IMR-90 (cell line): ENCODE data around the gene ZG16B. TPM values are rescaled to one million over a fixed set of nuclear protein-coding genes. Genes with fewer than 3 reads are reported as not detected.

ENCODE experiments used
- ATAC-seq: fragments of 200-7000 bp; cut with Tn5 transposase; 2 replicates; pipeline ENCODE4 v1.9.1; 2020; ENCODE audit warnings: low read depth, mild to moderate bottlenecking, moderate library complexity
- BruUV-seq: library from RNA; stranded (reverse); fragments of 400-500 nt; replicated peaks from 2 replicates; lab custom pipeline; 2021; lab: Mats Ljungman, UMichigan
- CTCF ChIA-PET: fragments of 300-600 bp; formaldehyde crosslinking; extraction: SDS; loops from one replicate; lab custom pipeline; 2021; ENCODE audit warnings: antibody characterized with exemption; lab: Yijun Ruan, JAX
- POLR2A ChIA-PET: fragments of 300-600 bp; sonication (Branson Sonifier 250); formaldehyde crosslinking; loops from one replicate; lab custom pipeline; 2022; ENCODE audit warnings: antibody characterized with exemption; ENCODE audit not compliant: unreplicated experiment; lab: Charles Lee
- DNase-seq: peaks from one replicate; pipeline ENCODE4 v3.0.0; 2013
- H2AFZ ChIP-seq: replicated peaks from 2 replicates; pipeline ENCODE3; 2013; ENCODE audit warnings: low read length, mild to moderate bottlenecking; ENCODE audit not compliant: poor library complexity
- H2AK5ac ChIP-seq: 2 replicates; pipeline ENCODE4 v1.6.1; 2013; ENCODE audit warnings: low read depth, low read length, inconsistent platforms
- H2AK9ac ChIP-seq: replicated peaks from 2 replicates; pipeline ENCODE3; 2013; ENCODE audit warnings: mild to moderate bottlenecking, low read depth, low read length, moderate library complexity; ENCODE audit not compliant: poor library complexity
- H2BK120ac ChIP-seq: 2 replicates; pipeline ENCODE4 v1.6.1; 2013; ENCODE audit warnings: low read depth, low read length, inconsistent platforms
- H2BK15ac ChIP-seq: 3 replicates; pipeline ENCODE4 v1.6.1; 2013; ENCODE audit warnings: low read depth, low read length, inconsistent platforms
- H2BK20ac ChIP-seq: 2 replicates; pipeline ENCODE4 v1.6.1; 2013; ENCODE audit warnings: low read depth, mild to moderate bottlenecking, inconsistent platforms, low read length, moderate library complexity
- H2BK5ac ChIP-seq: 2 replicates; pipeline ENCODE4 v1.6.1; 2013; ENCODE audit warnings: mild to moderate bottlenecking, low read depth, low read length, inconsistent platforms; ENCODE audit not compliant: poor library complexity, severe bottlenecking
- H3K14ac ChIP-seq: replicated peaks from 2 replicates; pipeline ENCODE4 v1.6.1; 2013; ENCODE audit warnings: low read depth, low read length, inconsistent platforms
- H3K18ac ChIP-seq: 2 replicates; pipeline ENCODE4 v1.6.1; 2013; ENCODE audit warnings: low read depth, low read length, control low read depth
- H3K23ac ChIP-seq: 2 replicates; pipeline ENCODE4 v1.6.1; 2013; ENCODE audit warnings: low read depth, low read length, inconsistent platforms
- H3K27ac ChIP-seq: 2 replicates; pipeline ENCODE4 v1.5.1; 2013; ENCODE audit warnings: mild to moderate bottlenecking, control low read depth, low read length; ENCODE audit not compliant: insufficient read depth
- H3K27me3 ChIP-seq: 2 replicates; pipeline ENCODE4 v1.6.1; 2013; ENCODE audit warnings: low read length; ENCODE audit not compliant: control insufficient read depth, insufficient read depth
- H3K36me3 ChIP-seq: 2 replicates; pipeline ENCODE4 v1.6.1; 2013; ENCODE audit warnings: low read length, mixed read lengths; ENCODE audit not compliant: control insufficient read depth, insufficient read depth
- H3K4ac ChIP-seq: 2 replicates; pipeline ENCODE4 v1.6.1; 2013; ENCODE audit warnings: low read depth, low read length, inconsistent platforms
- H3K4me1 ChIP-seq: 2 replicates; pipeline ENCODE4 v1.6.1; 2013; ENCODE audit warnings: low read length, mixed read lengths; ENCODE audit not compliant: control insufficient read depth, insufficient read depth
- H3K4me2 ChIP-seq: 2 replicates; pipeline ENCODE4 v1.6.1; 2013; ENCODE audit warnings: low read depth, mild to moderate bottlenecking, control low read depth, low read length, moderate library complexity
- H3K4me3 ChIP-seq: 2 replicates; pipeline ENCODE4 v1.5.1; 2013; ENCODE audit warnings: low read depth, mild to moderate bottlenecking, control low read depth, low read length, moderate library complexity; ENCODE audit not compliant: insufficient read depth
- H3K56ac ChIP-seq: 2 replicates; pipeline ENCODE4 v1.6.1; 2013; ENCODE audit warnings: low read length, inconsistent platforms; ENCODE audit not compliant: insufficient read depth; ENCODE audit errors: extremely low read depth
- H3K79me1 ChIP-seq, 2 experiments: 2 replicates each; pipeline ENCODE4 v1.6.1; 2013; ENCODE audit warnings: low read length in 2 of 2, inconsistent platforms in 1 of 2, low read depth in 1 of 2
- H3K9ac ChIP-seq: 2 replicates; pipeline ENCODE4 v1.6.1; 2013; ENCODE audit warnings: low read depth, low read length, control low read depth
- H3K9me1 ChIP-seq: 2 replicates; pipeline ENCODE4 v1.6.1; 2013; ENCODE audit warnings: low read length, inconsistent platforms; ENCODE audit not compliant: insufficient read depth
- H3K9me3 ChIP-seq: 2 replicates; pipeline ENCODE4 v1.6.1; 2013; ENCODE audit warnings: low read length; ENCODE audit not compliant: control insufficient read depth, insufficient read depth
- H4K20me1 ChIP-seq: 2 replicates; pipeline ENCODE4 v1.6.1; 2013; ENCODE audit warnings: low read length, inconsistent platforms; ENCODE audit not compliant: insufficient read depth
- H4K5ac ChIP-seq: 2 replicates; pipeline ENCODE4 v1.6.1; 2013; ENCODE audit warnings: mild to moderate bottlenecking, low read depth, low read length, control low read depth
- H4K8ac ChIP-seq, 2 experiments: 2 replicates each; pipeline ENCODE4 v1.6.1; 2013; ENCODE audit warnings: low read depth in 2 of 2, low read length in 2 of 2, control low read depth in 1 of 2, inconsistent platforms in 1 of 2
- H4K91ac ChIP-seq: 2 replicates; pipeline ENCODE4 v1.6.1; 2013; ENCODE audit warnings: low read depth, low read length, inconsistent platforms; ENCODE audit not compliant: insufficient read depth
- BHLHE40 ChIP-seq: fragments of 150-350 bp; IDR thresholded peaks from 2 replicates; pipeline ENCODE4 v1.6.1; 2016; ENCODE audit warnings: mild to moderate bottlenecking, low read depth, low read length
- CHD1 ChIP-seq: IDR thresholded peaks from 2 replicates; pipeline ENCODE4 v1.6.1; 2012; ENCODE audit warnings: low read depth, low read length, improper control_type of control experiment
- FOS ChIP-seq: fragments of 150-350 bp; IDR thresholded peaks from 2 replicates; pipeline ENCODE4 v1.6.1; 2016; ENCODE audit warnings: low read depth, low read length
- MAFK ChIP-seq: IDR thresholded peaks from 2 replicates; pipeline ENCODE4 v1.6.1; 2012; ENCODE audit warnings: low read depth, low read length, improper control_type of control experiment
- MXI1 ChIP-seq: IDR thresholded peaks from 2 replicates; pipeline ENCODE4 v1.6.1; 2012; ENCODE audit warnings: low read depth, mild to moderate bottlenecking, low read length, moderate library complexity, borderline replicate concordance
- NFE2L2 ChIP-seq: fragments of 150-350 bp; IDR thresholded peaks from 2 replicates; pipeline ENCODE4 v1.6.1; 2016; ENCODE audit warnings: low read depth, mild to moderate bottlenecking, low read length
- RCOR1 ChIP-seq: IDR thresholded peaks from 2 replicates; pipeline ENCODE4 v1.6.1; 2012; ENCODE audit warnings: mild to moderate bottlenecking, low read length, improper control_type of control experiment; ENCODE audit not compliant: insufficient replicate concordance
- SMC3 ChIP-seq: fragments of 150-350 bp; IDR thresholded peaks from 2 replicates; pipeline ENCODE4 v1.6.1; 2016; ENCODE audit warnings: low read depth, mild to moderate bottlenecking, antibody characterized with exemption, low read length, moderate library complexity
- WGBS, 2 experiments: methylation state at CpG; one replicate each; pipeline versions ENCODE4 v1.1.5 to v1.1.7; 2013; ENCODE audit warnings: missing lambda C conversion rate in 2 of 2; ENCODE audit not compliant: insufficient read length in 1 of 2; ENCODE audit errors: extremely low coverage in 2 of 2; 5-methylcytosine and 5-hydroxymethylcytosine counted together
- dilution Hi-C: fragments of 300-500 bp; cut with HindIII; formaldehyde crosslinking; loops from one replicate; pipeline ENCODE4 v1.14.3; 2018; ENCODE audit warnings: low sequenced_read_pairs; ENCODE audit not compliant: unreplicated experiment
- in situ Hi-C: fragments of 300-500 bp; cut with MboI; formaldehyde crosslinking; loops from 3 replicates; pipeline ENCODE4 v1.14.3; 2019; ENCODE audit warnings: low sequenced_read_pairs, inconsistent platforms, mixed read lengths
- intact Hi-C: fragments of 100-400 bp; cut with micrococcal nuclease; formaldehyde crosslinking; loops from 2 replicates; pipeline ENCODE4 v1.10.0; 2022
- polyA plus RNA-seq, 3 experiments: library from polyadenylated mRNA; depleted of rRNA; stranded (reverse); fragments of >200 nt; gene quantifications; 2 replicates each; pipeline ENCODE4 v1.2.3, GENCODE V29; 2012; ENCODE audit warnings: low replicate concordance in 1 of 3
- total RNA-seq: library from RNA; depleted of rRNA; stranded (reverse); fragments of >200 nt; gene quantifications from 2 replicates; pipeline ENCODE4 v1.2.3, GENCODE V29; 2012
- TF ChIP-seq, protein P1 (sequence below): fragments of 150-350 bp; IDR thresholded peaks from 2 replicates; pipeline ENCODE4 v1.6.1; 2016; ENCODE audit warnings: low read depth, mild to moderate bottlenecking, low read length, moderate library complexity, borderline replicate concordance

Gene ZG16B
- total and polyA plus RNA-seq, 2 of the 4 experiments (the other 2 are of a cell fraction), result 0.54 to 0.65 TPM

DNA sequence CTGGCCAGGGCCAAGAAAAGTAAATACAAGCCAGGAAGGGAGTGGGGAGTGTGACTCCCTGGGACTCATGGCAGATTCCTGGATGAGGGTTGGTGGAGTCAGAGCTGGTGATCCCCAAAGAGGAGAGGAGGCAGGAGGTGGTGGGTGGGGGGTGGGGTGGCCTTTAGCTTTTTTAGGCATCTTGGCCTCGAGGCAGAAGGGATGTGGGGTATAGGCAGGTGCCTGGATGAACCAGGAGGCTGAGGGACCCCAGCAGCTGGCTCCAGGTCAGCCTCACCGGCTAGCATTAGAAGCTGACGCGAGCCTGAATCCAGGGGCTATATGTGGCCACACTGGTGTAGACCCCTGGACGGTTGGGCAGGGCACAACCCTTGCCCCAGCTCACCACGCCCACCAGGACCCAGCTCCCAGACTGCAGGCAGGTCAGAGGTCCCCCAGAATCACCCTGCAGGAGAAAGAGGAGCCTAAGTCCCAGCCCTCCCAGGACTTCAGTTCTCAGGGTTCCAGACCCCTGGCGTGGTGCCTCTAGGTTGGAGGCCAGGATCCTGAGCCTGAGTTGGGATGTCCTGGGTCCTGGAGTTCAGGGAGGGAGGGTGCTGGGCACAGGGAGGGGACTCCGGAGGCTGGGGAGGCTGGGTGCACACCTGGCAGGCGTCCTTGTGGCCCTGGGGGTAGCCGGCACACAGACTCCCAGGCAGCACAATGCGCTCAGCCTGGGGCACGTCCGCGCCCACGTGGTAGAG lies 45.6 kb upstream of the ZG16B start:
- peaks cover 54% of the 10 kb centered on the region for H3K27me3 ChIP-seq
- H2BK5ac ChIP-seq, result no peak overlapping the region
- dilution Hi-C loops, result no loop called here
- no peak overlapping the region for H2AK5ac ChIP-seq
- H3K4me1 ChIP-seq, result no peaks in the 10 kb centered on the region
- no peak overlapping the region for H3K27ac ChIP-seq
- in situ Hi-C loops, result no loop called here
- H4K8ac ChIP-seq, result no peak overlapping the region
- BruUV-seq, result no TSS peak
- H2AK9ac ChIP-seq, result no peak overlapping the region
- H3K9me1 ChIP-seq, result no peaks in the 10 kb centered on the region
- no peaks in the 10 kb centered on the region for H3K79me1 ChIP-seq
- DNase-seq (no peak), ATAC-seq (no peak)
- 30% methylated on average over 7 of the region's 15 CpGs; no CpG with 5 or more reads in 1 of the 2 experiments for WGBS, 2 experiments
- no peaks in the 10 kb centered on the region for H3K36me3 ChIP-seq
- POLR2A ChIA-PET, result interaction anchor here (0.5 kb wide), 1 partner anchor 102 kb away, joined by 4 read pairs; the partner anchor contains the start of gene KCTD5
- H3K9me3 ChIP-seq, result no peaks in the 10 kb centered on the region
- no peak overlapping the region for H3K4ac ChIP-seq
- H3K14ac ChIP-seq, result no peak overlapping the region
- H2BK15ac ChIP-seq, result no peak overlapping the region
- no peak overlapping the region for H3K4me2 ChIP-seq
- H3K23ac ChIP-seq, result no peak overlapping the region
- intact Hi-C loops, result no loop called here
- no peak for TF ChIP-seq CHD1
- TF ChIP-seq BHLHE40, result no peak
- TF ChIP-seq SMC3, result no peak
- TF ChIP-seq MXI1, result no peak
- no peak for TF ChIP-seq MAFK
- TF ChIP-seq, protein P1, sequence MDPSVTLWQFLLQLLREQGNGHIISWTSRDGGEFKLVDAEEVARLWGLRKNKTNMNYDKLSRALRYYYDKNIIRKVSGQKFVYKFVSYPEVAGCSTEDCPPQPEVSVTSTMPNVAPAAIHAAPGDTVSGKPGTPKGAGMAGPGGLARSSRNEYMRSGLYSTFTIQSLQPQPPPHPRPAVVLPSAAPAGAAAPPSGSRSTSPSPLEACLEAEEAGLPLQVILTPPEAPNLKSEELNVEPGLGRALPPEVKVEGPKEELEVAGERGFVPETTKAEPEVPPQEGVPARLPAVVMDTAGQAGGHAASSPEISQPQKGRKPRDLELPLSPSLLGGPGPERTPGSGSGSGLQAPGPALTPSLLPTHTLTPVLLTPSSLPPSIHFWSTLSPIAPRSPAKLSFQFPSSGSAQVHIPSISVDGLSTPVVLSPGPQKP, result no peak
- TF ChIP-seq NFE2L2, result no peak
- no peak for TF ChIP-seq FOS
- no peak for TF ChIP-seq RCOR1
- CTCF ChIA-PET, result no interaction called here
- H2BK120ac ChIP-seq, result no peak overlapping the region
- no peak overlapping the region for H3K4me3 ChIP-seq
- H4K91ac ChIP-seq, result no peak overlapping the region
- H3K18ac ChIP-seq, result no peak overlapping the region
- no peak overlapping the region for H2BK20ac ChIP-seq
- no peak overlapping the region for H3K56ac ChIP-seq
- no peak overlapping the region for H4K5ac ChIP-seq
- no peaks in the 10 kb centered on the region for H4K20me1 ChIP-seq
- H2AFZ ChIP-seq, result peak overlapping the region; percentile 41
- H3K9ac ChIP-seq, result no peak overlapping the region
